Glutamatergic neuron (in vitro differentiated cells): ENCODE results near the gene PRKAR1B. TPM values are rescaled to one million over a fixed set of nuclear protein-coding genes. Genes with fewer than 3 reads are reported as not detected.

Experiments used
- DNase-seq: peaks from one replicate; pipeline ENCODE4 v3.0.0; 2022
- H3K27ac Mint-ChIP-seq: one replicate; pipeline ENCODE4 v1.8.0; 2020; ENCODE audit warnings: mild to moderate bottlenecking, mixed read lengths, inconsistent platforms; ENCODE audit not compliant: unreplicated experiment
- H3K27me3 Mint-ChIP-seq: one replicate; pipeline ENCODE4 v1.8.0; 2020; ENCODE audit warnings: mild to moderate bottlenecking, moderate library complexity, mixed read lengths, inconsistent platforms; ENCODE audit not compliant: unreplicated experiment
- H3K36me3 Mint-ChIP-seq: one replicate; pipeline ENCODE4 v1.8.0; 2020; ENCODE audit warnings: mild to moderate bottlenecking, mixed read lengths, inconsistent platforms; ENCODE audit not compliant: unreplicated experiment
- H3K4me1 Mint-ChIP-seq: one replicate; pipeline ENCODE4 v1.8.0; 2020; ENCODE audit warnings: mild to moderate bottlenecking, low read depth, mixed read lengths, inconsistent platforms; ENCODE audit not compliant: unreplicated experiment
- H3K4me3 Mint-ChIP-seq: one replicate; pipeline ENCODE4 v1.8.0; 2020; ENCODE audit warnings: mild to moderate bottlenecking, mixed read lengths, inconsistent platforms; ENCODE audit not compliant: unreplicated experiment
- H3K9me3 Mint-ChIP-seq: one replicate; pipeline ENCODE4 v1.8.0; 2020; ENCODE audit warnings: mild to moderate bottlenecking, moderate library complexity, mixed read lengths, inconsistent platforms; ENCODE audit not compliant: unreplicated experiment
- total RNA-seq: library from RNA; stranded (reverse); fragmentation: NEBNext Ultra II Directional; extraction: Animal tissue kit (Norgen Biotek cat#: 25700); gene quantifications from one replicate; pipeline ENCODE4 v1.2.1, GENCODE V29; 2021; ENCODE audit not compliant: unreplicated experiment
- TF ChIP-seq, protein P1 (sequence below): fragments of 200-600 bp; sonication (generic); IDR thresholded peaks from one replicate; pipeline ENCODE4 v1.5.0; 2021; ENCODE audit not compliant: partially characterized antibody, unreplicated experiment

The PRKAR1B gene
- total RNA-seq, 1 donor from 2014 or later = 12.8 TPM

DNA sequence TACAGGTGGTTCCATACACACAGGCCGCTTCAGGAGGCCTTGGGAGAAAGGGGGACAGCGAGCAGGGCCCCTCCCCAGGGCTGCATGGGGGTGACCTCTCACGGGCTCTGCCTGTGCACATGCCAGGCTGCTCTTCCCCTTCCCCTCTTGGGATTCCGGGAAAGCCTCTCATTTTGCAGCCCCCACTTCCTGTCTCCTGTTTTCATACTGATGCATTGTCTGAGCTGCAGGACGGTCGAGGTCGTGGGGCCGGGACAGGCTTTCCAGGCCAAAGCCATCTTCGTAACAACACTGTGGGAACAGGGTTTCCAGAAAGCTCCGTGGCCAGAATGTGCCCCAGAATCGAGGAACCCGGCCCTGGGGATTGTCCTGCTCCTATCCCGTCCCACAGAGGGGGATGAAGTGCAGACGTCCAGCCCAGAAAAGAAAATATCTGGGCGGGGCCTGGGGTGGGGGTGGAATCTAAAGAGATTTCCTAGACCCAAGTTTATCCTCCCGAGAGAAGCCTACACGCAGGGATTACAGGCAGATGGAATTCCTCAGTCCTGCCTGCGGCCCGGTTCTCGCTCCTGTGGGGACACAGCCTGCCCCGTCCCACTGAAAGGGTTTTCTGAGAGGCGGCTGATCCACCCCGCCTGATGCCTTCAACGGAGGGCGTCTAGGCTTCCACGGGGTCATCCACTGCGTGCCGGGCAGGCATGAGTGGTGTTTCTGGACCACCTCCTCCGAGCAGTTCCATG, 30.1 kb downstream of the PRKAR1B start:
- Mint-ChIP-seq H3K4me3 (no peak overlapping the region), H3K9me3 (peaks cover 4% of the 10 kb centered on the region)

DNA sequence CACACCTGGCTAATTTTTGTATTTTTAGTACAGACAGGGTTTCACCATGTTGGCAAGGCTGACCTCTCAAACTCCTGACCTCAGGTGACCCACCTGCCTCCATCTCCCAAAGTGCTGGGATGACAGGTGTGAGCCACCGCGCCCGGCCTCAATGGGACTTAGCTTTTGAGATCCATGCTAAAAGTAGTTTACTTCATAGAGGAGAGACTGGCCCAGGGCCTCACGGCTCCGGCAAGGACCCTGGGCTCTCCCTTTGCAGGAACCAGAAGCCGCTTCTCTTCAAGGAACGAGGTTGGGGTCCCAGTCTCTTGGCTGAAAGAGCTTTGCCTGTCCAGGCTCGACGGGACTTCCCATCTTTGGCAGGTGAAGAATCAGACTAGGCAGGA, 30.7 kb downstream of the PRKAR1B start:
- H3K4me3 Mint-ChIP-seq = no peak overlapping the region
- TF ChIP-seq, protein P1, sequence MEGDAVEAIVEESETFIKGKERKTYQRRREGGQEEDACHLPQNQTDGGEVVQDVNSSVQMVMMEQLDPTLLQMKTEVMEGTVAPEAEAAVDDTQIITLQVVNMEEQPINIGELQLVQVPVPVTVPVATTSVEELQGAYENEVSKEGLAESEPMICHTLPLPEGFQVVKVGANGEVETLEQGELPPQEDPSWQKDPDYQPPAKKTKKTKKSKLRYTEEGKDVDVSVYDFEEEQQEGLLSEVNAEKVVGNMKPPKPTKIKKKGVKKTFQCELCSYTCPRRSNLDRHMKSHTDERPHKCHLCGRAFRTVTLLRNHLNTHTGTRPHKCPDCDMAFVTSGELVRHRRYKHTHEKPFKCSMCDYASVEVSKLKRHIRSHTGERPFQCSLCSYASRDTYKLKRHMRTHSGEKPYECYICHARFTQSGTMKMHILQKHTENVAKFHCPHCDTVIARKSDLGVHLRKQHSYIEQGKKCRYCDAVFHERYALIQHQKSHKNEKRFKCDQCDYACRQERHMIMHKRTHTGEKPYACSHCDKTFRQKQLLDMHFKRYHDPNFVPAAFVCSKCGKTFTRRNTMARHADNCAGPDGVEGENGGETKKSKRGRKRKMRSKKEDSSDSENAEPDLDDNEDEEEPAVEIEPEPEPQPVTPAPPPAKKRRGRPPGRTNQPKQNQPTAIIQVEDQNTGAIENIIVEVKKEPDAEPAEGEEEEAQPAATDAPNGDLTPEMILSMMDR = no peak

More for the DNA sequence above, 30.1 kb downstream of the PRKAR1B start:
- TF ChIP-seq, protein P1 = no peak
- DNase-seq = no peak
- H3K36me3 Mint-ChIP-seq = peaks cover 6% of the 10 kb centered on the region
- no peak overlapping the region for H3K27ac Mint-ChIP-seq
- H3K27me3 Mint-ChIP-seq = peaks cover 4% of the 10 kb centered on the region
- no peaks in the 10 kb centered on the region for H3K4me1 Mint-ChIP-seq

DNA sequence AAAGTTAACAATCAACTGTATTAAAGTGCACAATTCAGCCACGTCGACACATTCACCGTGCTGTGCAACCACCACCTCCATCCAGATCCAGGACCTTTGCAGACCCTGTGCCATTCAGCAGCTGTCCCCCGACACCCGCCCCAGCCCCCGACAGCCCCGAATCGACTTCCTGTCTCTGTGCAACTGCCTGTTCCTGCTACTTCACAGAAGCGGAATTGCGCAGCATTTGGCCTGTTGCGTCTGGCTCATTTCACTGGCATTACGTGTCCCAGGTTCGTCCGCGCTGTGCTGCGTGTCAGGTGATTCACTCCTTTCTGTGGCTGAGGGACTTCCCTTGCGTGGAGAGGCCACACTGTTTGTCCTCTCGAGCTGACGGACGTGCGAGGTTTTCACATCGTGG, 33.8 kb downstream of the PRKAR1B start:
- Mint-ChIP-seq H3K9me3 (peaks cover 9% of the 10 kb centered on the region), H3K27me3 (peaks cover 4% of the 10 kb centered on the region), H3K36me3 (peaks cover 17% of the 10 kb centered on the region), H3K27ac (no peak overlapping the region), H3K4me3 (no peak overlapping the region), H3K4me1 (no peaks in the 10 kb centered on the region)
- DNase-seq = no peak
- TF ChIP-seq, protein P1 = no peak

More for the DNA sequence above, 30.7 kb downstream of the PRKAR1B start:
- Mint-ChIP-seq H3K36me3 (peaks cover 9% of the 10 kb centered on the region), H3K27ac (no peak overlapping the region), H3K27me3 (peaks cover 4% of the 10 kb centered on the region), H3K4me1 (no peaks in the 10 kb centered on the region), H3K9me3 (peaks cover 4% of the 10 kb centered on the region)
- no peak for DNase-seq

DNA sequence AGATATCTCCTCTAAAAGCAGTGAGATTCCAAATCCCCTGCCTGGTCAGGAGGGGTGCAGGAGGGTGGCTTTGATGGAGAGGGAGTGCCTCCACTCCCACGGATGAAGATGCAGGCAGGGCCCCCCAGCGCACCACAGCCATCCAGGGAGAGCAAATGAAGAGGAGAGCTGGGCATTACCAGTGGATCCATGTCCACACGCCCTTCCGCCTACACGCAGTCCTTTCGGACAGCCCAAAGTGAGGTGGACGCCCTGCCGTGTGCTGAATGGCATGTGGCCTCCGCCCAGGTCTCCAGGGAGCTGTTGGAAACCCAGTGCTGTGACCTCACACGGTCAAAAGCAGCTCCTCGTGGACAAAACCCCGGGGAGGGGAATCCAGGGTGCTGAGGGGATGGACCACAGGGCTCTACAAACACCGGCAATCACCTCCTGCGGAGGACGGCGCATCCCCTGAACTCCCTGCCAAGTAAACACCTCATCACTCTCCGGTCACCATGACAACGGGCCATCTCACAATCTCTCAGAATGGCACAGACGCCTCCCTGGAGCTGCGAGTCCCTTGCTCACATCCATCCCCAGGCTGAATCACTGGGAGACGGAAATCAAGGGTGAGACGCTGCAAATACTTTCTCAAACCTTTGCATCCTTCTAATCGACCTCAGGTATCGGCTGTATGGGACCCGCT, 35.6 kb downstream of the PRKAR1B start:
- H3K27ac Mint-ChIP-seq = no peak overlapping the region
- peaks cover 27% of the 10 kb centered on the region for H3K36me3 Mint-ChIP-seq
- no peaks in the 10 kb centered on the region for H3K4me1 Mint-ChIP-seq
- peaks cover 14% of the 10 kb centered on the region for H3K9me3 Mint-ChIP-seq
- TF ChIP-seq, protein P1 = no peak
- DNase-seq = no peak
- peaks cover 4% of the 10 kb centered on the region for H3K27me3 Mint-ChIP-seq
- no peak overlapping the region for H3K4me3 Mint-ChIP-seq
